SK-N-SH (cell line): ENCODE measurements around the gene NCKAP5. TPM values are rescaled to one million over a fixed set of nuclear protein-coding genes. Genes with fewer than 3 reads are reported as not detected.
"Not testable (repeated sequence)": the region's sequence is repeated elsewhere in the genome, so short reads cannot be mapped to it uniquely, and the experiment has no call there.

ENCODE experiments used
- CTCF ChIA-PET: fragments of 300-600, 350-600 bp; formaldehyde crosslinking; extraction: SDS; loops from one replicate; lab custom pipeline; 2021; lab: Yijun Ruan, JAX
- POLR2A ChIA-PET: fragments of 350-600 bp; sonication (Branson Sonifier 250); formaldehyde crosslinking; extraction: SDS; loops from one replicate; lab custom pipeline; 2020; ENCODE audit warnings: antibody characterized with exemption, inconsistent platforms; lab: Yijun Ruan, JAX
- DNase-seq: peaks from one replicate; pipeline ENCODE4 v3.0.0; 2012
- H2AFZ ChIP-seq: fragments of 200-600 bp; sonication (generic); 2 replicates; pipeline ENCODE4 v1.8.1; 2016; ENCODE audit warnings: antibody characterized with exemption, mild to moderate bottlenecking, low read depth
- H3F3A ChIP-seq: fragments of 200-600 bp; sonication (generic); replicated peaks from 2 replicates; pipeline ENCODE3; 2016; ENCODE audit warnings: antibody characterized with exemption, mild to moderate bottlenecking; ENCODE audit not compliant: insufficient read depth
- H3K27ac ChIP-seq, 2 experiments: fragments of 200-500 bp in 1 of 2; fragments of 200-600 bp in 1 of 2; sonication (Bioruptor generic) in 1 of 2; sonication (generic), shearing (Covaris generic) in 1 of 2; 2 replicates each; pipeline versions ENCODE4 v1.5.1 to v1.6.1; 2014 to 2016; ENCODE audit warnings: low read depth in 2 of 2, inconsistent platforms in 1 of 2, low read length in 1 of 2, mild to moderate bottlenecking in 1 of 2, mixed read lengths in 1 of 2
- H3K27me3 ChIP-seq: fragments of 200-600 bp; sonication (generic), shearing (Covaris generic); 2 replicates; pipeline ENCODE4 v1.6.1; 2016; ENCODE audit warnings: mixed run types; ENCODE audit not compliant: insufficient read depth
- H3K36me3 ChIP-seq, 2 experiments: fragments of 200-500 bp in 1 of 2; fragments of 200-600 bp in 1 of 2; sonication (Bioruptor generic) in 1 of 2; sonication (generic) in 1 of 2; replicated peaks in 1 of 2; 2 replicates each; pipeline versions ENCODE3 to v1.5.1; 2014 to 2016; ENCODE audit warnings: low read length in 1 of 2, mild to moderate bottlenecking in 1 of 2; ENCODE audit not compliant: insufficient read depth in 2 of 2, control insufficient read depth in 1 of 2
- H3K4me1 ChIP-seq, 2 experiments: fragments of 200-500 bp in 1 of 2; fragments of 200-600 bp in 1 of 2; sonication (Bioruptor generic) in 1 of 2; sonication (generic), shearing (Covaris generic) in 1 of 2; 2 replicates each; pipeline versions ENCODE4 v1.5.1 to v1.6.1; 2014 to 2016; ENCODE audit warnings: low read depth in 1 of 2, low read length in 1 of 2, mixed run types in 1 of 2; ENCODE audit not compliant: insufficient read depth in 2 of 2, control insufficient read depth in 1 of 2
- H3K4me2 ChIP-seq: fragments of 200-600 bp; sonication (generic), shearing (Covaris generic); 2 replicates; pipeline ENCODE4 v1.6.1; 2017; ENCODE audit warnings: mixed run types
- H3K4me3 ChIP-seq, 2 experiments: fragments of 200-500 bp in 1 of 2; fragments of 200-600 bp in 1 of 2; sonication (Bioruptor generic) in 1 of 2; sonication (generic), shearing (Covaris generic) in 1 of 2; 2 replicates each; pipeline versions ENCODE4 v1.5.1 to v1.8.1; 2014 to 2016; ENCODE audit warnings: low read depth in 2 of 2, inconsistent platforms in 1 of 2, low read length in 1 of 2, mild to moderate bottlenecking in 1 of 2, mixed read lengths in 1 of 2, moderate library complexity in 1 of 2
- H3K79me2 ChIP-seq: fragments of 200-600 bp; sonication (generic); 2 replicates; pipeline ENCODE4 v1.8.1; 2017; ENCODE audit warnings: mild to moderate bottlenecking; ENCODE audit not compliant: insufficient read depth
- H3K9ac ChIP-seq: fragments of 200-600 bp; sonication (generic); 2 replicates; pipeline ENCODE4 v1.6.1; 2017; ENCODE audit warnings: mixed run types
- H3K9me2 ChIP-seq: fragments of 200-600 bp; sonication (generic); 2 replicates; pipeline ENCODE4 v1.6.1; 2017; ENCODE audit warnings: mixed run types
- H3K9me3 ChIP-seq: fragments of 200-600 bp; sonication (generic); 2 replicates; pipeline ENCODE4 v1.6.1; 2017; ENCODE audit warnings: mixed run types, mild to moderate bottlenecking, moderate library complexity
- H4K20me1 ChIP-seq: fragments of 200-600 bp; sonication (generic); 2 replicates; pipeline ENCODE4 v1.6.1; 2017; ENCODE audit warnings: mild to moderate bottlenecking, mixed run types; ENCODE audit not compliant: insufficient read depth
- CTCF ChIP-seq: fragments of 200-600 bp; sonication (generic); IDR thresholded peaks from 2 replicates; pipeline ENCODE4 v1.6.1; 2017; ENCODE audit warnings: antibody characterized with exemption, mild to moderate bottlenecking, moderate library complexity
- ELF1 ChIP-seq: IDR thresholded peaks from 2 replicates; pipeline ENCODE4 v1.4.0; 2012
- EZH2phosphoT487 ChIP-seq: fragments of 200-600 bp; sonication (generic); IDR thresholded peaks from 2 replicates; pipeline ENCODE4 v1.6.1; 2017; ENCODE audit warnings: low read depth, mixed run types, mild to moderate bottlenecking, antibody characterized with exemption, moderate library complexity, borderline replicate concordance
- FOXJ3 ChIP-seq: sonication (generic); formaldehyde crosslinking; IDR thresholded peaks from 2 replicates; pipeline ENCODE4 v1.5.1; 2020; ENCODE audit warnings: mild to moderate bottlenecking, missing genetic modification reagents
- MAX ChIP-seq: IDR thresholded peaks from 2 replicates; pipeline ENCODE4 v1.4.0; 2012; ENCODE audit warnings: low read depth
- MXI1 ChIP-seq: IDR thresholded peaks from 2 replicates; pipeline ENCODE4 v1.6.1; 2012; ENCODE audit warnings: mild to moderate bottlenecking, low read depth, low read length, improper control_type of control experiment
- NFIC ChIP-seq: IDR thresholded peaks from 2 replicates; pipeline ENCODE4 v1.4.0; 2012; ENCODE audit warnings: borderline replicate concordance
- RAD21 ChIP-seq: IDR thresholded peaks from 2 replicates; pipeline ENCODE4 v1.6.1; 2012; ENCODE audit warnings: mild to moderate bottlenecking, low read length
- REST ChIP-seq: IDR thresholded peaks from 2 replicates; pipeline ENCODE4 v1.6.1; 2012; ENCODE audit warnings: mild to moderate bottlenecking, low read depth, low read length, moderate library complexity
- RXRA ChIP-seq: IDR thresholded peaks from 2 replicates; pipeline ENCODE4 v1.4.0; 2012; ENCODE audit warnings: low read depth, mild to moderate bottlenecking, borderline replicate concordance
- SMC3 ChIP-seq: IDR thresholded peaks from 2 replicates; pipeline ENCODE4 v1.6.1; 2012; ENCODE audit warnings: low read depth, low read length, improper control_type of control experiment
- USF1 ChIP-seq: IDR thresholded peaks from 2 replicates; pipeline ENCODE4 v1.4.0; 2012; ENCODE audit warnings: low read depth, borderline replicate concordance
- USF2 ChIP-seq: fragments of 150-350 bp; IDR thresholded peaks from 2 replicates; pipeline ENCODE4 v1.6.1; 2017; ENCODE audit warnings: antibody characterized with exemption, low read length, low read depth, borderline replicate concordance
- ZBTB33 ChIP-seq: IDR thresholded peaks from 2 replicates; pipeline ENCODE4 v1.4.0; 2012; ENCODE audit warnings: low read depth, borderline replicate concordance
- WGBS: methylation state at CpG from one replicate; pipeline ENCODE4 v1.1.6; 2017; ENCODE audit warnings: low lambda C conversion rate; 5-methylcytosine and 5-hydroxymethylcytosine counted together
- polyA plus RNA-seq, 3 experiments: library from polyadenylated mRNA; depleted of rRNA; stranded (reverse); fragments of >200 nt; gene quantifications; 2 replicates each; pipeline ENCODE4 v1.2.3, GENCODE V29; 2012

Gene NCKAP5
- polyA plus RNA-seq, 1 of the 3 experiments (the other 2 are of a cell fraction) = 0.02 TPM

DNA sequence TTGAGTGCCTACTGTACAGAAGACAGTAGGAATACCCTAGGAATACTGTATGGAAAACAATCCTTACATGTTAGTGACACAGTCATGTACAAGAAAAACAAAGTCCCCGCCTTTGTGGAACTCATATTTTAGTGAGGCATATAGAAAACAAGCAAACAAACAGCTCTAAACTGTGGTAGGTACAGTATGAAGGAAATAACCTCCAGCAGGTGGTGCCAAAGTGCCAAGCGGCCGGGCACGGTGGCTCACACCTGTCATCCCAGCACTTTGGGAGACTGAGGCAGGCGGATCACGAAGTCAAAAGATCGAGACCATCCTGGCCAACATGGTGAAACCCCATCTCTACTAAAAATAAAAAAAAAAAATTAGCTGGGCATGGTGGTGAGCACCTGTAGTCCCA is 48.6 kb downstream of the NCKAP5 start:
- not testable (repeated sequence) for H3K9me3 ChIP-seq, H3K9ac ChIP-seq, H3K27me3 ChIP-seq, H4K20me1 ChIP-seq
- TF ChIP-seq SMC3 (peak; percentile 34), RAD21 (peak; percentile 33), CTCF (peak; percentile 45)
- TF ChIP-seq, all 33 proteins: peak for 3; not testable (repeated sequence) for 30
- H3K9me2 ChIP-seq, H3K79me2 ChIP-seq, POLR2A ChIA-PET, H3K36me3 ChIP-seq, H2AFZ ChIP-seq, H3K27ac ChIP-seq, H3K4me2 ChIP-seq, H3K4me3 ChIP-seq, H3F3A ChIP-seq, DNase-seq: not testable (repeated sequence)
- peaks cover 0 to 30% of the 10 kb centered on the region in 2 experiments; a peak in 1 of 4 replicates for H3K4me1 ChIP-seq
- WGBS = 61% methylated on average over 7 of the region's 7 CpGs
- CTCF ChIA-PET = interaction anchor here (0.5 to 2.5 kb wide), 14 partner anchors 9 to 471 kb away, joined by 3 to 22 read pairs (median 5); no protein-coding TSS in a partner anchor

DNA sequence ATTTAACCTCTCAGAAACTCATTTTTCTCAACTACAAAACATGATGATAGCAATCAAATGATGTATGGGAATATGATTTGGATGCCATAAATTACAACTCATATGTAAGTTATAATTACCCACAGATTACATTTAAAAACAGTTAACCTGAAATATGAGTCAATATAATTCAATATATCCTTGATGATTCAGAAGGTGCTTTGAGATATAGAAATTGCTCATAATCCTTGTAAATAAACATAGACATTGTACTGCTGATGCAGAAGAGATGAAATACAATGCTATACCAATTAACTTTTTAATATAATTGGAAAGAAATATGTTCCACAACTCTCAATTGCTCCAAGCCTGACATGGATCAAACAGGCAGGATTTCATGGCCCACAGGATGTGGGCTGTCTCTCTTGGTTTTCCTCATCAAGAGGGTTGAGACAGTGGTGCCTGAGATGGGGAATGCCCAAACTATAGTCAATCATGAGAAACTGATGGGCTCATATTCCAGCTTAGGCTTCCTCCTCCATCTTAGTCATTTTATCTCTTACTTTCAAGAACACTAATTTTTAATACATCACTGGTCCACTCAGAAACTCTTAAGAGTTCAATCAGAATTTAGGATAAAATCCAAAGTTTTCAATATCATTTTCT is 49.4 kb downstream of the NCKAP5 start:
- no peak overlapping the region for H3K27ac ChIP-seq
- TF ChIP-seq ZBTB33 = no peak
- TF ChIP-seq MXI1 = no peak
- no peak for TF ChIP-seq REST
- TF ChIP-seq MAX = no peak
- no peak for TF ChIP-seq NFIC
- TF ChIP-seq FOXJ3 (CRISPR knock-in tag) = no peak
- TF ChIP-seq USF1 = no peak
- no peak for TF ChIP-seq RAD21
- TF ChIP-seq SMC3 = no peak
- TF ChIP-seq USF2 = no peak
- no peak for TF ChIP-seq RXRA
- no peak for TF ChIP-seq ELF1
- TF ChIP-seq EZH2phosphoT487 = no peak
- H2AFZ ChIP-seq = no peak overlapping the region
- DNase-seq = no peak
- no peaks in the 10 kb centered on the region for H3K9me3 ChIP-seq
- H3K9ac ChIP-seq = no peak overlapping the region
- H3K4me2 ChIP-seq = no peak overlapping the region
- no peaks in the 10 kb centered on the region for H3F3A ChIP-seq
- no peaks in the 10 kb centered on the region for H3K79me2 ChIP-seq
- no peaks in the 10 kb centered on the region for H3K9me2 ChIP-seq
- no peak overlapping the region for H3K4me3 ChIP-seq
- no peaks in the 10 kb centered on the region for H3K27me3 ChIP-seq
- no peaks in the 10 kb centered on the region for H4K20me1 ChIP-seq
- H3K36me3 ChIP-seq = no peaks in the 10 kb centered on the region
- ChIA-PET POLR2A (no interaction called here), CTCF (interaction anchor here (0.5 to 2.5 kb wide), 11 partner anchors 8 to 325 kb away, joined by 3 to 22 read pairs (median 6); no protein-coding TSS in a partner anchor)
- H3K4me1 ChIP-seq = peaks cover 0 to 26% of the 10 kb centered on the region in 2 experiments; a peak in 1 of 4 replicates
